ENCODE data around the gene SLC13A3.

GRCh38 chr20:46562373-46563169, 88.7 kb downstream of the SLC13A3 start:
- TF ChIP-seq CTCF (IDR thresholded peaks at IDR 0.05; ENCODE audit: low read depth, low read length, missing input control) (peak; percentile 85), HNF4G (IDR thresholded peaks at IDR 0.05) (no peak), NR2F2 (IDR thresholded peaks at IDR 0.05) (no peak)

Measured in liver (tissue), 3 donors.